ENCODE results near the gene PTPN2.

The PTPN2 gene

GRCh38 chr18:12838178-12838634 lies 45.8 kb downstream of the PTPN2 start:
- no peak for FAIRE-seq
- no peak for DNase-seq (ENCODE audit: insufficient read length)
- no peak; the same call in 1 of the 2 replicates for TF ChIP-seq POLR2A (IDR thresholded peaks at IDR 0.05; ENCODE audit: low read depth, low read length)
- TF ChIP-seq POLR2AphosphoS5 (IDR thresholded peaks at IDR 0.05; ENCODE audit: low read depth, low read length), result no peak
- TF ChIP-seq TAF1 (IDR thresholded peaks at IDR 0.05; ENCODE audit: borderline replicate concordance, low read depth, low read length), result no peak

GRCh38 chr18:12837747-12838146 lies 46.3 kb downstream of the PTPN2 start:
- FAIRE-seq, result no peak
- DNase-seq (ENCODE audit: insufficient read length), result no peak
- TF ChIP-seq POLR2AphosphoS5 (IDR thresholded peaks at IDR 0.05; ENCODE audit: low read depth, low read length), result no peak
- no peak for TF ChIP-seq TAF1 (IDR thresholded peaks at IDR 0.05; ENCODE audit: borderline replicate concordance, low read depth, low read length)
- TF ChIP-seq POLR2A (IDR thresholded peaks at IDR 0.05; ENCODE audit: low read depth, low read length), result no peak

DNA sequence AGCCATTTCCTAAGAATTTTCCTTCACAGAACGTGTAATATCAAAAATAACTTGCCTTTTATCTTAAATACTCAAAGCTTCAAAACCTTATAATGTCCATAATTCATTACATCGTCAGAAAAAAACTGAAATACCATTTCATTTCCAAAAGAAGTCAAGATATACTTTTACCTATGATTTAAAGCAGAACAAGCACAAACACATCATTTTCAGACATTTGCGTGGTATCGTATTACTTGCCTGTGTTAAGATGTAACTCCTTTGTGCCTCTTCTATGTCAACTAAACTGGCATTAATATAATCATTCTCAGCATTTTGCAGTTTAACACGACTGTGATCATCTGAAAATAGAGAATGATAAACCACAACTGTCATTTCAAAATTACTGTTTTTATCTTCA lies 47.5 kb downstream of the PTPN2 start:
- FAIRE-seq, result no peak
- no peak for DNase-seq (ENCODE audit: insufficient read length)
- TF ChIP-seq POLR2A (IDR thresholded peaks at IDR 0.05; ENCODE audit: low read depth, low read length) (no peak), TAF1 (IDR thresholded peaks at IDR 0.05; ENCODE audit: borderline replicate concordance, low read depth, low read length) (no peak), POLR2AphosphoS5 (IDR thresholded peaks at IDR 0.05; ENCODE audit: low read depth, low read length) (no peak)

- TF ChIP-seq TAF1 (IDR thresholded peaks at IDR 0.05; ENCODE audit: borderline replicate concordance, low read depth, low read length), result no peak
- no peak for TF ChIP-seq POLR2AphosphoS5 (IDR thresholded peaks at IDR 0.05; ENCODE audit: low read depth, low read length)
- no peak for TF ChIP-seq POLR2A (IDR thresholded peaks at IDR 0.05; ENCODE audit: low read depth, low read length)
- FAIRE-seq, result no peak
- no peak for DNase-seq (ENCODE audit: insufficient read length)
Observed at GRCh38 chr18:12828116-12829051, 55.7 kb downstream of the PTPN2 start.

DNA sequence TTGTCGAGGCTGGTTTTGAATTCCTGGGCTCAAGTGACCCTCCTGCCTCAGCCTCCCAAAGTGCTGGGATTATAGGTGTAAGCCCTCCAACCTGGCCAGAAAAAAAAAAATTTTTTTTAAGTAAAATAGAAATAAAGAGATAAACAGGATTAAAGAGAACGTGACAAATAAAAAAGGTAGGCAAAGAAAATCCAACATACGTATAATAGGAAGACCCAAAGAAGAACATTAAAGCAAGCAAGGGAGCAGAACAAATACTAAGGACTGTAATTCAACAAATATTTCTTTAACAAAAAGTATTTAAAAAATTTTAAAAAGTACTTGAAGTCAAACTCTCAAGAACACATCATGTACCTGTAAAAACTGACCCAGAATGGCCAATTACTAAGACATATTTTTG lies 56.4 kb downstream of the PTPN2 start:
- DNase-seq (ENCODE audit: insufficient read length) (no peak), FAIRE-seq (no peak)
- TF ChIP-seq TAF1 (IDR thresholded peaks at IDR 0.05; ENCODE audit: borderline replicate concordance, low read depth, low read length) (no peak), POLR2A (IDR thresholded peaks at IDR 0.05; ENCODE audit: low read depth, low read length) (no peak), POLR2AphosphoS5 (IDR thresholded peaks at IDR 0.05; ENCODE audit: low read depth, low read length) (no peak)

DNA sequence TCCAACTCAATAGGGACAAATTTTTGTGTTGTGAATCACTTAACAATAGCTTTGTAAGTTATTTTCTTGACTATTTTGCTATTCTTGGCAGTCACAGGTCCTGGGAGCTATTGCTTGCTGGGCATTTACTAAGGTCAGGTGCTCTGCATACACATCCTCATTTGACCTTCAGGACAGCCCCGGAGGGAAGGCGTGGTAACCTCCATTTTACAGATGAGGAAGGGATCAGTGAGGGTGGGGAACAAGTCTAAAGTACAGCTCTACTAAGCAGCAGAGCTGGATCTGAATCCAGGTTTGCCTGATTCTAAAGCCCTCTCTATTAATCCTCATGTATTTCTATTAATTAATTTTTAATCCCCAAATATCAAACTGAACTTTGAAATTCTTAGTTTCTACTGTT lies 58.8 kb downstream of the PTPN2 start:
- no peak for FAIRE-seq
- TF ChIP-seq TAF1 (IDR thresholded peaks at IDR 0.05; ENCODE audit: borderline replicate concordance, low read depth, low read length) (no peak), POLR2AphosphoS5 (IDR thresholded peaks at IDR 0.05; ENCODE audit: low read depth, low read length) (no peak), POLR2A (IDR thresholded peaks at IDR 0.05; ENCODE audit: low read depth, low read length) (no peak)
- DNase-seq (ENCODE audit: insufficient read length), result no peak

GRCh38 chr18:12823892-12824291 lies 60.1 kb downstream of the PTPN2 start:
- DNase-seq (ENCODE audit: insufficient read length) (no peak), FAIRE-seq (no peak)
- TF ChIP-seq POLR2AphosphoS5 (IDR thresholded peaks at IDR 0.05; ENCODE audit: low read depth, low read length), result no peak
- TF ChIP-seq POLR2A (IDR thresholded peaks at IDR 0.05; ENCODE audit: low read depth, low read length), result no peak
- TF ChIP-seq TAF1 (IDR thresholded peaks at IDR 0.05; ENCODE audit: borderline replicate concordance, low read depth, low read length), result no peak

GRCh38 chr18:12821408-12821807 lies 62.6 kb downstream of the PTPN2 start:
- DNase-seq (ENCODE audit: insufficient read length), result no peak
- TF ChIP-seq POLR2A (IDR thresholded peaks at IDR 0.05; ENCODE audit: low read depth, low read length) (no peak), TAF1 (IDR thresholded peaks at IDR 0.05; ENCODE audit: borderline replicate concordance, low read depth, low read length) (no peak), POLR2AphosphoS5 (IDR thresholded peaks at IDR 0.05; ENCODE audit: low read depth, low read length) (no peak)
- FAIRE-seq, result peak; percentile 36

GRCh38 chr18:12820506-12820905 lies 63.5 kb downstream of the PTPN2 start:
- TF ChIP-seq TAF1 (IDR thresholded peaks at IDR 0.05; ENCODE audit: borderline replicate concordance, low read depth, low read length), result no peak
- no peak for TF ChIP-seq POLR2A (IDR thresholded peaks at IDR 0.05; ENCODE audit: low read depth, low read length)
- no peak for TF ChIP-seq POLR2AphosphoS5 (IDR thresholded peaks at IDR 0.05; ENCODE audit: low read depth, low read length)
- no peak for FAIRE-seq

GRCh38 chr18:12819841-12820240 lies 64.2 kb downstream of the PTPN2 start:
- FAIRE-seq, result no peak
- no peak for DNase-seq (ENCODE audit: insufficient read length)
- TF ChIP-seq TAF1 (IDR thresholded peaks at IDR 0.05; ENCODE audit: borderline replicate concordance, low read depth, low read length) (no peak), POLR2A (IDR thresholded peaks at IDR 0.05; ENCODE audit: low read depth, low read length) (no peak), POLR2AphosphoS5 (IDR thresholded peaks at IDR 0.05; ENCODE audit: low read depth, low read length) (no peak)

More at GRCh38 chr18:12820506-12820905, 63.5 kb downstream of the PTPN2 start:
- no peak for DNase-seq (ENCODE audit: insufficient read length)

- FAIRE-seq, result peak; percentile 27
Observed at GRCh38 chr18:12819322-12819721, 64.7 kb downstream of the PTPN2 start.

GRCh38 chr18:12818243-12818642 lies 65.8 kb downstream of the PTPN2 start:
- DNase-seq (ENCODE audit: insufficient read length) (no peak), FAIRE-seq (no peak)
- TF ChIP-seq TAF1 (IDR thresholded peaks at IDR 0.05; ENCODE audit: borderline replicate concordance, low read depth, low read length) (no peak), POLR2A (IDR thresholded peaks at IDR 0.05; ENCODE audit: low read depth, low read length) (no peak), POLR2AphosphoS5 (IDR thresholded peaks at IDR 0.05; ENCODE audit: low read depth, low read length) (no peak)

More at GRCh38 chr18:12819322-12819721, 64.7 kb downstream of the PTPN2 start:
- no peak for DNase-seq (ENCODE audit: insufficient read length)
- TF ChIP-seq POLR2AphosphoS5 (IDR thresholded peaks at IDR 0.05; ENCODE audit: low read depth, low read length), result no peak
- no peak for TF ChIP-seq TAF1 (IDR thresholded peaks at IDR 0.05; ENCODE audit: borderline replicate concordance, low read depth, low read length)

Measured in GM12892 (cell line).